GM20000 (cell line): ENCODE measurements around the gene IFT122.

Experiments used
- DNase-seq: peaks from one replicate; pipeline ENCODE4 v3.0.0; 2012; ENCODE audit warnings: low spot score
- TF ChIP-seq, protein P1 (sequence below): IDR thresholded peaks from 2 replicates; pipeline ENCODE4 v1.5.1; 2012; ENCODE audit warnings: mild to moderate bottlenecking, control low read depth; ENCODE audit errors: extremely low read depth, missing control alignments

IFT122 gene

DNA sequence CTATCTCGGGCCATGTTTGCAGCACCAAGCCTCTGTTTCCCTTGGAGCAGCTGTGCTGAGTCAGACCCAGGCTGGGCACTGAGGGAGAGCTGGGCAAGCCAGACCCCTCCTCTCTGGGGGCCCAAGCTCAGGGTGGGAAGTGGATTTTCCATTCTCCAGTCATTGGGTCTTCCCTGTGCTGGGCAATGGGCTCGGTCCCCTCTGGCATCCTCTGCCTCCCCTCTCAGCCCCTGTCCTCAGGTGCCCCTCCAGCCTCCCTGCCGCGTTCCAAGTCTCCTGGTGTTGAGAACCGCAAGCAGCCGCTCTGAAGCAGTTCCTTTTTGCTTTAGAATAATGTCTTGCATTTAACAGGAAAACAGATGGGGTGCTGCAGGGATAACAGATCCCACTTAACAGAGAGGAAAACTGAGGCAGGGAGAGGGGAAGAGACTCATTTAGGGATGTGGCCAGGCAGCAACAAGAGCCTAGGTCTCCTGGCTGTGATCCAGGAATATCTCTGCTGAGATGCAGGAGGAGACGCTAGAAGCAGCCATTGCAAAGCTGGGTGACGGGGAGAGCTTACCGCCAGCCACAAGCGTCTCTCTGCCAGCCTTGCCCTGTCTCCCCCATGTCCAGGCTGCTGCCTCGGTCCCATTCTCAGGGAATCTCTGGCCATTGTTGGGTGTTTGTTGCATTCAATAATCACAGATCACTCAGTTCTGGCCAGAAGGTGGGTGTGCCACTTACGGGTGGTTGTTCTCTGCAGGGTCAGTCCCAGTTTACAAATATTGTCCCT is 89.6 kb downstream of the IFT122 start:
- TF ChIP-seq, protein P1, sequence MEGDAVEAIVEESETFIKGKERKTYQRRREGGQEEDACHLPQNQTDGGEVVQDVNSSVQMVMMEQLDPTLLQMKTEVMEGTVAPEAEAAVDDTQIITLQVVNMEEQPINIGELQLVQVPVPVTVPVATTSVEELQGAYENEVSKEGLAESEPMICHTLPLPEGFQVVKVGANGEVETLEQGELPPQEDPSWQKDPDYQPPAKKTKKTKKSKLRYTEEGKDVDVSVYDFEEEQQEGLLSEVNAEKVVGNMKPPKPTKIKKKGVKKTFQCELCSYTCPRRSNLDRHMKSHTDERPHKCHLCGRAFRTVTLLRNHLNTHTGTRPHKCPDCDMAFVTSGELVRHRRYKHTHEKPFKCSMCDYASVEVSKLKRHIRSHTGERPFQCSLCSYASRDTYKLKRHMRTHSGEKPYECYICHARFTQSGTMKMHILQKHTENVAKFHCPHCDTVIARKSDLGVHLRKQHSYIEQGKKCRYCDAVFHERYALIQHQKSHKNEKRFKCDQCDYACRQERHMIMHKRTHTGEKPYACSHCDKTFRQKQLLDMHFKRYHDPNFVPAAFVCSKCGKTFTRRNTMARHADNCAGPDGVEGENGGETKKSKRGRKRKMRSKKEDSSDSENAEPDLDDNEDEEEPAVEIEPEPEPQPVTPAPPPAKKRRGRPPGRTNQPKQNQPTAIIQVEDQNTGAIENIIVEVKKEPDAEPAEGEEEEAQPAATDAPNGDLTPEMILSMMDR: no peak
- DNase-seq: no peak

DNA sequence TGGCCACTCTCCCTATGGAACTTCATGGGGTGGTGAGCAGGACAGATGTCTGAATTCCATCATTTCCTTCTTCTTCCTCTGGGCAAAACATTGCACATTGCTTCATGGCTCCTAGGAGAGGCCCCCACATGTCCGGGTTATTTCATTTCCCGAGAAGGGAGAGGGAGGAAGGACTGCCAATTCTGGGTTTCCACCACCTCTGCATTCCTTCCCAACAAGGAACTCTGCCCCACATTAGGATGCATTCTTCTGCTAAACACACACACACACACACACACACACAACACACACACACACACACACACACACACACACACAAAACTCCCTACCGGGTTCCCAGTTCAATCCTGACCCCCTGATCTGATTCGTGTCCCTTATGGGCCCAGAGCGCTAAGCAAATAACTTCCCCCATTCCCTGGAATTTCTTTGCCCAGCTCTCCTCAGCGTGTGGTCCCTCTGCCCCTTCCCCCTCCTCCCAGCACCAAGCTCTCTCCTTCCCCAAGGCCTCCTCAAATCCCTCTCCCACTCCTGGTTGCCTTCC is 90.3 kb downstream of the IFT122 start:
- DNase-seq: no peak
- TF ChIP-seq, protein P1: no peak

DNA sequence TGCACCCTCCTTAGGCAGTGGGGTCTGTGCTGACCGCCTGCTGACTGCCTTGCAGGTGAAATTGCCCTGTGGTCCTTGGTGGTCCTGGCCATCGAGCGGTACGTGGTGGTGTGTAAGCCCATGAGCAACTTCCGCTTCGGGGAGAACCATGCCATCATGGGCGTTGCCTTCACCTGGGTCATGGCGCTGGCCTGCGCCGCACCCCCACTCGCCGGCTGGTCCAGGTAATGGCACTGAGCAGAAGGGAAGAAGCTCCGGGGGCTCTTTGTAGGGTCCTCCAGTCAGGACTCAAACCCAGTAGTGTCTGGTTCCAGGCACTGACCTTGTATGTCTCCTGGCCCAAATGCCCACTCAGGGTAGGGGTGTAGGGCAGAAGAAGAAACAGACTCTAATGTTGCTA is 90.8 kb downstream of the IFT122 start:
- no peak for DNase-seq
- TF ChIP-seq, protein P1: no peak

DNA sequence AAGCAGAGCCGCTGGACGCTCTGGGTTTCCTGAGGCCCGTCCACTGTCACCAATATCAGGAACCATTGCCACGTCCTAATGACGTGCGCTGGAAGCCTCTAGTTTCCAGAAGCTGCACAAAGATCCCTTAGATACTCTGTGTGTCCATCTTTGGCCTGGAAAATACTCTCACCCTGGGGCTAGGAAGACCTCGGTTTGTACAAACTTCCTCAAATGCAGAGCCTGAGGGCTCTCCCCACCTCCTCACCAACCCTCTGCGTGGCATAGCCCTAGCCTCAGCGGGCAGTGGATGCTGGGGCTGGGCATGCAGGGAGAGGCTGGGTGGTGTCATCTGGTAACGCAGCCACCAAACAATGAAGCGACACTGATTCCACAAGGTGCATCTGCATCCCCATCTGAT is 91.7 kb downstream of the IFT122 start:
- DNase-seq: no peak
- TF ChIP-seq, protein P1: no peak

DNA sequence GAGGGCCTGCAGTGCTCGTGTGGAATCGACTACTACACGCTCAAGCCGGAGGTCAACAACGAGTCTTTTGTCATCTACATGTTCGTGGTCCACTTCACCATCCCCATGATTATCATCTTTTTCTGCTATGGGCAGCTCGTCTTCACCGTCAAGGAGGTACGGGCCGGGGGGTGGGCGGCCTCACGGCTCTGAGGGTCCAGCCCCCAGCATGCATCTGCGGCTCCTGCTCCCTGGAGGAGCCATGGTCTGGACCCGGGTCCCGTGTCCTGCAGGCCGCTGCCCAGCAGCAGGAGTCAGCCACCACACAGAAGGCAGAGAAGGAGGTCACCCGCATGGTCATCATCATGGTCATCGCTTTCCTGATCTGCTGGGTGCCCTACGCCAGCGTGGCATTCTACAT is 92.2 kb downstream of the IFT122 start:
- TF ChIP-seq, protein P1: no peak
- DNase-seq: no peak

DNA sequence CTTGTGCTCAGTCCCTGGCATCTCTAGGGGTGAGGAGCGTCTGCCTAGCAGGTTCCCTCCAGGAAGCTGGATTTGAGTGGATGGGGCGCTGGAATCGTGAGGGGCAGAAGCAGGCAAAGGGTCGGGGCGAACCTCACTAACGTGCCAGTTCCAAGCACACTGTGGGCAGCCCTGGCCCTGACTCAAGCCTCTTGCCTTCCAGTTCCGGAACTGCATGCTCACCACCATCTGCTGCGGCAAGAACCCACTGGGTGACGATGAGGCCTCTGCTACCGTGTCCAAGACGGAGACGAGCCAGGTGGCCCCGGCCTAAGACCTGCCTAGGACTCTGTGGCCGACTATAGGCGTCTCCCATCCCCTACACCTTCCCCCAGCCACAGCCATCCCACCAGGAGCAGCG is 93.4 kb downstream of the IFT122 start:
- TF ChIP-seq, protein P1: no peak

DNA sequence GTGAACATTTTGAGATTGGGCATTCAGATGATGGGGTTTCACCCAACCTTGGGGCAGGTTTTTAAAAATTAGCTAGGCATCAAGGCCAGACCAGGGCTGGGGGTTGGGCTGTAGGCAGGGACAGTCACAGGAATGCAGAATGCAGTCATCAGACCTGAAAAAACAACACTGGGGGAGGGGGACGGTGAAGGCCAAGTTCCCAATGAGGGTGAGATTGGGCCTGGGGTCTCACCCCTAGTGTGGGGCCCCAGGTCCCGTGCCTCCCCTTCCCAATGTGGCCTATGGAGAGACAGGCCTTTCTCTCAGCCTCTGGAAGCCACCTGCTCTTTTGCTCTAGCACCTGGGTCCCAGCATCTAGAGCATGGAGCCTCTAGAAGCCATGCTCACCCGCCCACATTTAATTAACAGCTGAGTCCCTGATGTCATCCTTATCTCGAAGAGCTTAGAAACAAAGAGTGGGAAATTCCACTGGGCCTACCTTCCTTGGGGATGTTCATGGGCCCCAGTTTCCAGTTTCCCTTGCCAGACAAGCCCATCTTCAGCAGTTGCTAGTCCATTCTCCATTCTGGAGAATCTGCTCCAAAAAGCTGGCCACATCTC is 94.5 kb downstream of the IFT122 start:
- DNase-seq: no peak
- TF ChIP-seq, protein P1: no peak

More for the DNA sequence above, 93.4 kb downstream of the IFT122 start:
- no peak for DNase-seq
